GM19468 (cell line): ENCODE results near the gene CTNNA2.
"Not testable (repeated sequence)": the region's sequence is repeated elsewhere in the genome, so short reads cannot be mapped to it uniquely, and the experiment has no call there.

ENCODE experiments used
- ATAC-seq: cut with Tn5 transposase; IDR thresholded peaks from one replicate; pipeline ENCODE4 v1.9.1; 2021; ENCODE audit warnings: mild to moderate bottlenecking, moderate library complexity, moderate number of reproducible peaks; ENCODE audit not compliant: unreplicated experiment; ENCODE audit errors: extremely low read depth

Gene CTNNA2

GRCh38 chr2:80117401-80117800 is 604.5 kb downstream of the CTNNA2 start:
- no peak for ATAC-seq

DNA sequence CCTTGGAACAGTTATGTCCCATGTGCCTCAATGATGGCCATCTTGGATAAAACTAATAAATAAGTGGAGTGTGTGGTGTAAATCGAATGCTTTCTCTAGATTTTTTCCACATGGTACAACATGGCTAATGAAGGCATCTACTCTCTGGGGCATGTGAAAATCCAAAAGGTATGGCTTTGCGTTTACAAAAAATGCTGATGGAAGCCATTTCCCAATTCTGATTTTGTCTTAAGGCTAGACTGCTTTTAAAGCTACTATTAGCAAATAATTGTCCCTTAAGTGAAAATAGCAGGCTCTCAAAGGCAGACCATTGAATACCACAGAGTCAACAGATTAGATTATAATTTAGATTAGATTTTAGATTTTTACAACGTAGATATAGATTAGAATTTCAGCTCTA is 608.0 kb downstream of the CTNNA2 start:
- no peak for ATAC-seq

DNA sequence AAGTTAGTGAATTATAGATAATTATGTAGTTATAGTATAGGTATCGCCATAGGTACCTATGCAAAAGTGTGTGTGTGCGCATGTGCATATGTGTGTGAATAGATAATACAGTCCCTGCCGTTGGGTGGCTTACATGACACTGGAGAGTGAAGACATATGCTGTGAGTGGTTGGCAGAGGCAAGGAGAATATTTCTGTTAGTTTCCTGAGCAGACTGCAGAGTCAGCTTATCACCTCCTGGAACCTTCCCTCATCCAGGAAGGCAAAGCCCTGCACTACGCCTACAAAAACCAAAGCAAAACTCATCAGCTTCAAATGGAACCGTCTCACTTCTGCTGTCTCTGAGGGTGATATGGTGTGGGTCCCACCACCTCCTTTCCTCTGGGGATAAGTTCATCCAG is 609.8 kb downstream of the CTNNA2 start:
- no peak for ATAC-seq

- no peak for ATAC-seq
Observed at GRCh38 chr2:80126596-80127189, 613.8 kb downstream of the CTNNA2 start.

DNA sequence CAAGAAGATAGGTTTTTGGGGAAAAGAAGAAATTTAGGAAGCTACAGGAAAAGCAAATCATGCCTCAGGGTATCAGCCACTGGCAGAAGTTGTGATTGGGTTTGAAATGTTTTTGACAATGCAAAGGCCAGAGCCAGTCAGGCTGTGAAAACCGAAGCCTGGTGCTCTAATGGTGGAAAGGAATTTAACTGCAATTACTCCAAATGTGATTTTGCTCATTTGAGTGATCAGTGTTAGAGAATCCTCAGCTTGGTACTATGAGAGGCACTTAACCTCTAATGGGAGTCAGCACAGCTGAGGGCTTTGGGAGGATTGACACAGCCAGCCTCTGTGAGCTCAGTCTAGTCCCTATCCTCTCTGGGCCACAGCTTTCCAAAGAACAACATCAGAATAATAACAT is 615.2 kb downstream of the CTNNA2 start:
- no peak for ATAC-seq

GRCh38 chr2:80132281-80132680 is 619.4 kb downstream of the CTNNA2 start:
- ATAC-seq: no peak

- ATAC-seq: no peak
Observed at GRCh38 chr2:80135001-80135400, 622.1 kb downstream of the CTNNA2 start.

GRCh38 chr2:80136338-80136737 is 623.5 kb downstream of the CTNNA2 start:
- ATAC-seq: no peak

DNA sequence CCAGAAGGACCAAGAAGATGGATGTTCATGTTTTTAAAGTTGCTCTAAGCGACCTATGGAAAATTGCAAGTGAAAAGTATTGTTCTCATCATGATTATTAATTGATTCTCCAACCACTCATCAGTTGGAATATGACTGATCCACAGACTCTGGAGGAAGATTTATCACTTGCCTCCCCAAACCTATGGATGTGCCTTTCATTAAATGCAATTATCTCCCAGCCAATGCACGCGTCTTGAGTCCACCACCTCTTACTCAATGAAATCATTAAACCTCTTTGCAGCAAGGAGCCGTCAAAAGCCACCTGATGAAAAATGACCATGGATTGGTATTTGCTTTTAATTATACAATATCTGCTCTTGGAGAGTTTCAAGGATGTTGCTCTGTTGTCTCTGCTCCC is 626.1 kb downstream of the CTNNA2 start:
- ATAC-seq: no peak

DNA sequence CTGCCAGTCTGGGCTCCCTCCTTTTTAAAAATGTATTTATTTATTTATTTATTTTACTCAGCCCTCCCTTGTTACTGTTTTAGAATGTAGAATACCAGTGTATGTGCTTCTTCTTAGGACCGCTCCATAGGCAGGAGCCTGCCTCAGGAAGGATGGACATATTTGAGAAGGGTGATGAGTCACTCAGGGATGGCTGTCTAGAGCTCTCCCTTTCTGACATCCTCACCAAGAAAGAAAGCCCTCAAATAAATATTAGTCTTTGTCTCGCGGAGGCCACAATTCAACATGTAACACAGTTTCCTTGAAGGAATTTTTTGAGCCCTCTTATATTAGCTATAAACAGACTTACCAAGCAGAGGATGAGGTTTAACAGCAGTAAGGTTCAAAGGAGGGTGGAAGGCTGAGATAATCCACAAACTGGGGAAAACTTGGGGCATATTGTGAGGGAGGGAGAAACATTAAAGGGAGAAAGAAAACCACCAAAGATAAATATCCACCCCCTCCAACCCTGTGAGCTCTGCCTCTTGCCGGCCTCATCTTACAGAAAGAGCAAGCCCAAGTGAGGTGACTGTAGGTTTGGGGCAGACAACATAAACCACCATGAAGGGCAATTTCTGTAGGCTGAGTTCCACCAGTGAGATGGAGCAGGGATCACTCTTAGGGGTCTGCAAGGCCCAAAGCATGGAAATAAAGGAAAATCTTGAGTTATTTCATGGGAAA is 628.3 kb downstream of the CTNNA2 start:
- no peak for ATAC-seq

GRCh38 chr2:80145499-80145898 is 632.6 kb downstream of the CTNNA2 start:
- ATAC-seq: no peak

- ATAC-seq: not testable (repeated sequence)
Observed at GRCh38 chr2:80146757-80147156, 633.9 kb downstream of the CTNNA2 start.

GRCh38 chr2:80147690-80148089 is 634.8 kb downstream of the CTNNA2 start:
- no peak for ATAC-seq

DNA sequence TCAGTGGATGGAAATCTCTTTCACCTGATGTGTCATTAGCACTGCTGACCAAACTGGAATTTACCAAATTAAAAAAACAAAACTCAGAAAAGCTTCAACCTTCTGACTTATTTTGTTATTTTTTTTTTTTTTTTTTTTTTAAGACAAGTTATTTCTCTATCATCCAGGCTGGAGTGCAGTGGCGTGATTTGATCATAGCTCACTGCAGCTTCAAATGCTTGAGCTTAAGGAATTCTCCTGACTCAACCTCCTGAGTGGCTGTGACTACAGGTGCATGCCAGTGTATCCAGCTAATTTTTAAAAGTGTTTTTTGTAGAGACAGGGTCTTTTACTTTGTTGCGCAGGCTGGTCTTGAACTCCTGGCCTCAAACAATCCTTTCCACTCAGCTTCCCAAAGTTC is 636.1 kb downstream of the CTNNA2 start:
- ATAC-seq: no peak

- no peak for ATAC-seq
Observed at GRCh38 chr2:80149991-80150390, 637.1 kb downstream of the CTNNA2 start.

DNA sequence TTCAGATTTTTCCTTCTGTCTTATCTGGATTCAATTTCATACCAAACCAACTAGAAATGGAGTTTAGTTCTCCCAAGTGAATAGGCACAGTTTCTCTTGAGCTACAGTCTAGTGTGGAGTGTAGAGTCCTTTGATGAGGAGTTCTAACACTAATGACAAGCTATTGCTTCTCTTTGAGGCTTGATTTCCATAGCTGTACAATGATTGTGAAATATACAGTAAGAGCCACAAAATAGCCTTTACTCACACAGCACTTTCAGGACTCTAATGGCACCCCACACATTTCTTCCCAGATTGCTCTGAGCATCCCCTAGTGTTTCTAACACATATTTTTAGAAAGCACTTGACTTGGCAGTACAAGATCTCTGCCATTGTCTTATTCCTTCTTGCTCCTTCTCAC is 638.4 kb downstream of the CTNNA2 start:
- no peak for ATAC-seq

- no peak for ATAC-seq
Observed at GRCh38 chr2:80151651-80152050, 638.8 kb downstream of the CTNNA2 start.

GRCh38 chr2:80153151-80153550 is 640.3 kb downstream of the CTNNA2 start:
- no peak for ATAC-seq

DNA sequence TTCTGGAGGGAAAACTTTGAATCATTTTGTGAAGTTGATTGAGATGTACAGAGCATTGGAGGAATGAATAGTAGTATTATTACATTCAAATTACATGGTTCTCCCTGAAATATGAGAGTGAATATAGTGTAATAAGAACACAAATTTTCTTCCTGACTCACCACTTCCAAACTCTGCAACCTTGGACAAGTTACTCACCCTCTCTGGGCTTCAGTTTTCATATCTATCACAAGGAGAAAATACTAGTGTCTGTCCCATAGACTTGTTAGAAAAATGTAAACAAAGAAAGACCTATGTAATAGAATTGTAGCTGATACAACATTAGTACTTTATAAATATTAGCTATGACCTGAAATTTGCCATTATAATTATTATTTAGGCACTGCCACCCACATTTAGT is 640.9 kb downstream of the CTNNA2 start:
- ATAC-seq: no peak

GRCh38 chr2:80154231-80154915 is 641.5 kb downstream of the CTNNA2 start:
- no peak for ATAC-seq

DNA sequence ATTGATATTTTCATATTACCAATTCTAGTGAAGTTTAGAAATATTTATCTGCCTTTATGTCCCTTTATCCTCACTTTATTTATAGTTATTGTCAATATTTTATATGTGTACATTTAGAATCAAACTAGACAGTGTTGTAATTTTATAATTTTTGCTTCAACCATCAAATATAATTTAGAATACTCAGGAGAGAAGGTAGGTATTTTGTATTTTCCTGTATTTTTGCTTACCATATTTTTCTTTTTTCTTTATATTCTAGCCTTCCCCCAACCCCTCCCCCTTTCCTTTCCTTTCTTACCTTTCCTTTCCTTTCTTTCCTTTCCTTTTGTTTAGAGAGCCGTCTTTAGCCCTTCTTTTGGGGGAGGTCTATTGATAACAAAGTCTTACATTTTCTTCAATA is 651.5 kb downstream of the CTNNA2 start:
- no peak for ATAC-seq
